ENCODE measurements around the gene MYMK.

DNA sequence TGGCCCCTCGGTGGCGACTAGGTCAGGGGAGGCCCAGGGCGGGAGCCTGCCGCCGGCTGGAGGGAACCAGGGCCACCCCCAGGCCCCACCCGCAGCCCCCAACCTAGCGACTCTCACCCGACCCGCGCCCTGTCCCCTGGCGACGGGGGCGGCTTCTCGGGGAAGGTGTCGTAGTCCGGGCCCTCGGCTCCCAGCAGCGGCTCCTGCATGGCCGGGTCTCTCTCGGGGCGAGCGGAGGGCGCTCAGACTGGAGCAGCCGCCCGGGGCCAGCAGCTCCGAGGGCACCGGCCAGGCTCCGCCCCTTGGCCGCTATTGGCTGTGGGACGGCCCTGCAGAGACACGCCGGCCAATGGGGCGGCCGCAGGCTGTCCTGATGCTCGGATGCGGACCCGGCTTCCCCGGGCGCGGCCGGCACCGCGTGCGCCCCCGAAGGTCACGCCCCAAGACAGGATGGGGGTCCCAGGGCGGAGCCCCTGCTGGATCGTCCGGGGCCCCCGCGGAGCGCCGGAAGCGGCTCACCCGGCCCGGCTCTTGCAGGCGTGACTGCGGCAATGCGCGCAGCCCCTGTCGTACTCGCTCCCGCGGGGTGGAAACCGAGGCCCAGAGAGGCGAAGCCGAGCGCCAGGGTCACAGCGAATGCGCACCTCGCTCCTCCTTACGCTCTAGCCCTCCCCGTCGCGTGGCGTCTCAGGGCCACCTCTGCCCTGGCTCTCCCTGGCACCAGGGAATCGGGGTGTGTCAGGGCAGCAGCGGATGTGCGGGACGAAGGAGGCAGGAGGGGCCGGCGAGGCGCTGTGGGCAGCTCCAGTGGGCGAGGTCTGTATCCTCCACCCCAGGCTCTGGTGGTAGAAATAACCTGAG is 45.7 kb downstream of the MYMK start, which contains the start of gene SLC2A6:
- TF ChIP-seq, protein P1, sequence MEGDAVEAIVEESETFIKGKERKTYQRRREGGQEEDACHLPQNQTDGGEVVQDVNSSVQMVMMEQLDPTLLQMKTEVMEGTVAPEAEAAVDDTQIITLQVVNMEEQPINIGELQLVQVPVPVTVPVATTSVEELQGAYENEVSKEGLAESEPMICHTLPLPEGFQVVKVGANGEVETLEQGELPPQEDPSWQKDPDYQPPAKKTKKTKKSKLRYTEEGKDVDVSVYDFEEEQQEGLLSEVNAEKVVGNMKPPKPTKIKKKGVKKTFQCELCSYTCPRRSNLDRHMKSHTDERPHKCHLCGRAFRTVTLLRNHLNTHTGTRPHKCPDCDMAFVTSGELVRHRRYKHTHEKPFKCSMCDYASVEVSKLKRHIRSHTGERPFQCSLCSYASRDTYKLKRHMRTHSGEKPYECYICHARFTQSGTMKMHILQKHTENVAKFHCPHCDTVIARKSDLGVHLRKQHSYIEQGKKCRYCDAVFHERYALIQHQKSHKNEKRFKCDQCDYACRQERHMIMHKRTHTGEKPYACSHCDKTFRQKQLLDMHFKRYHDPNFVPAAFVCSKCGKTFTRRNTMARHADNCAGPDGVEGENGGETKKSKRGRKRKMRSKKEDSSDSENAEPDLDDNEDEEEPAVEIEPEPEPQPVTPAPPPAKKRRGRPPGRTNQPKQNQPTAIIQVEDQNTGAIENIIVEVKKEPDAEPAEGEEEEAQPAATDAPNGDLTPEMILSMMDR (IDR thresholded peaks at IDR 0.05; ENCODE audit: low read depth, low read length, poor library complexity, severe bottlenecking): no peak
- no peak for TF ChIP-seq EZH2phosphoT487 (IDR thresholded peaks at IDR 0.05; ENCODE audit: borderline replicate concordance, low read length)

Data from DOHH2 (cell line).